A549 treated with RU486 at 1 μM for 4 hours (cell line): ENCODE results near the gene SPIN2B. TPM values are rescaled to one million over a fixed set of nuclear protein-coding genes. Genes with fewer than 3 reads are reported as not detected.

Experiments
- total RNA-seq: library from RNA; stranded (reverse); fragments of 200-300 nt; extraction: Qiagen RNA extraction; gene quantifications from 5 replicates; pipeline ENCODE4 v1.2.3, GENCODE V29; 2022; ENCODE audit warnings: low read depth

Gene SPIN2B
- total RNA-seq, result 7.7 to 11.1 TPM (median 10.4 TPM) in 5 replicates

DNA sequence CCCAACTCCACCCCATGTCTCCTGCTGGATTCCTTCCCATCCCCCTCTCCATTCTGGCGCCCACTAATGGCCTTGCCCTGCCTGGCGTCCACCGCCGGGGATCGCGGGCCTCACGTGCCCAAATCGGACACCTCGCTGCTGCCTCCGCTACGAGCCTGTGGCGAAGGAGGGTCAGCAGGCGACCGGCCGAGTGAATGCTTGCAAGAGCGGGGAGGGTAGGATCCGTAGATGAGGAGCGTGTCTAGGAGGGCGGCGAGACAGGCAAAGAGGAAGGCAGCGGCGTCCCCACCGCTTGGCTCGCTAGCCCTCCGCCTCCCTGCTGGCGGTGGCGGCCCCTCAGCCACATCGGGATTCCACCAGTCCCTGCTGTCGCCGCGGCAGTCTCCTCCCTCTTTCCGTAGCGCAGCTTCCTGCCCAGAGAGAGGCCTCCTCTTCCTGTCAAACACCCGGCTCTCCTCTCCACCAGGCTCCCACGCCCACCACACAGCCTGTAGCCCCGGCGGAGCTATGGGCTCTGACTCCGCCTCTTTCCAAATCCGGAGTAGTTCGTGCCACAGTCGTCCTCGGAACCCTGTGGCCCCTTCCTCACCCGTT, at the start of gene SPIN2B:
Gene SPIN2B, minus strand, starts transcription at position 387 of the 594 bp plus-strand sequence.

DNA sequence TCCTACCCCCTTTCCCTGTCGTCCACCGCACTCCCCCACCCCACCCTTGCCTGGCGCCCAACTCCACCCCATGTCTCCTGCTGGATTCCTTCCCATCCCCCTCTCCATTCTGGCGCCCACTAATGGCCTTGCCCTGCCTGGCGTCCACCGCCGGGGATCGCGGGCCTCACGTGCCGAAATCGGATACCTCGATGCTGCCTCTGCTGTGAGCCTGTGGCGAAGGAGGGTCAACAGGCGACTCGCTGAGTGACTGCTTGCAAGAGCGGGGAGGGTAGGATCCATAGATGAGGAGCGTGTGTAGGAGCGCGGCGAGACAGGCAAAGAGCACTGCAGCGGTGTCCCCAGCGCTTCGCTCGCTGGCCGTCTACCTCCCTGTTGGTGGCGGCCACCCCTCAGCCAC, 15.7 kb upstream of the SPIN2B start, which contains the start of gene SPIN2A:
Gene SPIN2A, minus strand, starts transcription at position 325 of the 400 bp plus-strand sequence. CDS start 800 bp downstream, outside the sequence.

Other genes with a start within 250 kb of the SPIN2B start
- 6.1 to 8.5 TPM (median 6.8 TPM) in 5 replicates for gene SPIN3, start 126.0 kb downstream of the SPIN2B start, total RNA-seq
- 0.08 to 0.15 TPM (median 0.14 TPM) in 3 of 5 replicates, not detected in the others for gene SPIN2A, start 15.8 kb upstream of the SPIN2B start, total RNA-seq
- 0.25 TPM in 1 of 5 replicates, not detected in the others for gene FAAH2, start 165.2 kb upstream of the SPIN2B start, total RNA-seq